HG03066 (cell line): ENCODE results near the gene CBY3.
"Not testable (repeated sequence)": the region's sequence is repeated elsewhere in the genome, so short reads cannot be mapped to it uniquely, and the experiment has no call there.

Experiments
- ATAC-seq: cut with Tn5 transposase; IDR thresholded peaks from one replicate; pipeline ENCODE4 v1.9.1; 2021; ENCODE audit warnings: low read depth; ENCODE audit not compliant: unreplicated experiment

Gene CBY3

DNA sequence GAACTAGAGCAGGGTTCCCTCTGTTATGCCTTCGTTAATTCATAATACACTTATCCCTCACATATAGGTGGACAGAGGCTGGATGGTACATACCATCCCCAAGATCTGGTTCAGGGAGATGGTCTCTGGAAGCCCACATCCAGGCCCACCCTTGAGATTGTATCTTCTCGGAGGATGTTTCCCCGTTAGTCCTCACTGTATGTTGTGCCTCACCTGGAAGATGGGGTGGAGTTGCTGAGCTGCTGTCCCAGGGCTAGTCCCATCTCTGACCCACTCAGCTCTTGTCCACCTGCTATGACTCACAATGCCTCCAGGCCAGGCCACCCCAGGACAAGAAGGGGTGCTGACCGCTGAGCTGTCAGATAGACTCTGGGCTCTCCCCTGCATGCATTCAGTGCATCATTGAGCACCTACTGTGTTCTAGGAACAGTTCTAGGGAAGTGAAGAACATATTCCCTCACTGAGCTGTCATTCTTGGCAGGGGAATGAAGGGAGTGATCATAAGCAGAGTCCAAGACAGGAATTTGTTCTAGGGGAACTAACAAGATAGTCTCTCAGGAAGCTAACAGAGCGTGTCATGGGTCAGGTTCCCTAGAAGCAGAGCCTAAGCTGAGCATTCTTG is at the start of gene CBY3:
TSS of gene CBY3 (minus strand) at position 255 of the 622 bp plus-strand sequence. CDS start at position 139, 116 bp downstream.
- ATAC-seq, result no peak

GRCh38 chr5:179730356-179730755 is 49.5 kb upstream of the CBY3 start:
- ATAC-seq, result no peak

DNA sequence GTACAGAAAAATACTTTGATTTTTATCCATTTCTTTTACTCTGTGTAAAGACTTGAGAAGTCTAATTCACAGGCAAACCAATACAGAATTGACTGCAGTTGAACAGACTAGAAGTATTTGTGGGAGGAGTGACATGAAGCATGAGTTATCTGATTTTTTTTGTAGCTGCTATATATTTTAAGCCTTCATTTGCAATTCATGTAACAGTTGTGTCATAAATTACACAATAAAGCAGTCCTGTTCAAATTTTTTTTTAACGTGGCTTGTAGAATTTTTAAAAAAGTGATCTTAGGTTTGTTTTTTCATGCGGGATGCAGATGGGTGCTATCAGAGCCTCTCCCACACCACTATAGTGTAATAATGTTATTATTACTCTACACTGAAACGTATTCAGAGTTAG is 48.9 kb upstream of the CBY3 start:
- no peak for ATAC-seq

GRCh38 chr5:179729303-179729702 is 48.5 kb upstream of the CBY3 start:
- ATAC-seq, result no peak

- no peak for ATAC-seq
Measured at GRCh38 chr5:179727106-179727505, 46.3 kb upstream of the CBY3 start.

DNA sequence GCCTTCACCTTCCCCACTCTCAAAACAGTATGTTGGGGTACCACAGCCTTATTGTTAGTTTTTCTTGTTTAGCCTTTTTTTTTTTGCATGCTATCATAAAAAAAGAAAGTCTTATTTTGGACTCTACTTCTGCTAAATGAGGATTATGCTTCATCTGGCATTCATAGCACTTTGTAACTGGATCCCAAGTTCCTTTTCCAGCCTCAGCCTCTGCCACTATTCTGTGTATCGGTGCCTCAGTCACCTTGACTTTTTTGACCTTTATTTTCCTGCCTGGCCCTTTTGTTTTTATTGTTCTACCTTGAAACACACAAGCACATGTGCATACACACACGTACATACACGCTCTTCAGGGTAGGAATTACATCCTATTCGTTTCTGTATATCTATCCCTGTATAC is 43.3 kb upstream of the CBY3 start:
- ATAC-seq, result no peak

- no peak for ATAC-seq
Measured at GRCh38 chr5:179720222-179720621, 39.4 kb upstream of the CBY3 start.

GRCh38 chr5:179716286-179716685 is 35.5 kb upstream of the CBY3 start:
- no peak for ATAC-seq

DNA sequence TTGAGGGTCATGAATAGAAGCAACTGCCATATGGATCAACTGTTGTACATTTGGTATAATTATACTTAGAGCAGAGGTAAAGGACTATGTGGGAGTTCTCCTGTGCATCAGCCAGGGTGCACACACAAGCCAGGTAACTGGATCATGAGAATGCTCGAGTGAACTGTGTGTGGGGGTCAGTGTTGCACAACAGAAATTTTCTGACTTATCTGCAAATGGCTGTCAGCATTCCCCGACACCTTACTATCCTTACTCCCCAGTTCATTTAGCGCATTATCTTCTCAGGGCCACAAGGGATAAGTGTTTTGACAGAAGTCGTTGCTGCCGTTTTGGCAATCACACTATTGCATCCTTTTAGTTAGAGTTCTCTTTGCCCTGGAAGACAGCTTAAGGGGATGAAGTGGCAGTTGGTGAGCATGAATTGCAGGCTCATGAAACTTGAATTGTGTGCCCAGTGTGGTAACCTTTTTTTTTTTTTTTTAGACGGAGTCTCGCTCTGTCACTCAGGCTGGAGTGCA is 19.6 kb upstream of the CBY3 start:
- no peak for ATAC-seq

- no peak for ATAC-seq
Measured at GRCh38 chr5:179699616-179700237, 18.9 kb upstream of the CBY3 start.

GRCh38 chr5:179698935-179699615 is 18.2 kb upstream of the CBY3 start, which contains the start of gene CANX:
CANX (plus strand) TSS chr5:179698967; CDS start chr5:179705682, 6,715 bp downstream.
- no peak for ATAC-seq

DNA sequence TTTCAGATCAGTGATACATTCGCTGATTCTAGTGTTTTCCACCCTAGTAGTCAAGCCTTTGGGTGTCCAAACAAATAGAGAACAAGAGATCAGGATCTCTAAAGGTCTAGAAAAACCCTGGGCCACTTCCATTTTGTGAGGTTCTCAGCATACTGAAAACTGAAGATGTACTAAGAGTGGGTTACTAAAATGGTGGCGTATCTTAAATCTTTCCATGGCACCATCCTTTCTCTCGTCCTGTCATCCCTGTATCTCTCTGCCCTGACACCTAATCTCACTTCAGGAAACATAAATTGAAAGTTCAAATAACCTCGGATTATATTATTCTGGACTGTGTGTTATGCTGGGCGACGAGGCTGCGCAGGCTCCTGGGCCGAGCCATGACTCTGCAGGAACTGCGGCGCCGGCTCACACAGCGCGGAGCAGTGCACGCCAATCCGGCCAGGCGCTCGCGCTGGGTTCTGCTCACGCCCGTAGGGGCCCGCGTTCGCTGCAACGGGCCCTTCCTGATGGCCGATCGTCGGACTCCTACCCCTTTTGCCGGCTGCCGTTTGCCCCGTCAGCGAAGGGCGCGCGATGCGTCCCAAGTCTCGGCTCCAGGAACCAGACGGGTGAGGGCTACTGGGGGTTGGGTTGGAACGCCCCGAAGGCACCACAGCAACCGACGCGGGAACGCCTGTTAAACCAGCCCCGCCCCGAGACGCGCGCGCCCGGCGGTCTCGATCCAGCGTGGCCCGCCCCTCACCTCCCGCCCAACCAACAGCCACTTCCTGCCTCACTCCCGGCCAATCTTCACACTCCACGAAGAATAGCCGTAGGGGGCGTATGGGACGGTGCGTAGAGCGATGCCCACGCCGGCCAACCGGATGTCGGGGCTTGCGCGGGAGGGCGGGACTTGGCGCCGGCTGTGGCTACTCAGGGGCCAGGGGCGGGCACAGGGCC is 17.4 kb upstream of the CBY3 start:
- ATAC-seq, result peak; percentile 90

- ATAC-seq, result not testable (repeated sequence)
Measured at GRCh38 chr5:179697543-179697942, 16.7 kb upstream of the CBY3 start.

- ATAC-seq, result no peak
Measured at GRCh38 chr5:179697108-179697507, 16.3 kb upstream of the CBY3 start.

- no peak for ATAC-seq
Measured at GRCh38 chr5:179696603-179697002, 15.8 kb upstream of the CBY3 start.

GRCh38 chr5:179694561-179694960 is 13.7 kb upstream of the CBY3 start:
- ATAC-seq, result no peak

GRCh38 chr5:179689212-179689611 is 8.4 kb upstream of the CBY3 start:
- ATAC-seq, result not testable (repeated sequence)

- no peak for ATAC-seq
Measured at GRCh38 chr5:179680014-179680779, 637 bp downstream of the CBY3 start.

DNA sequence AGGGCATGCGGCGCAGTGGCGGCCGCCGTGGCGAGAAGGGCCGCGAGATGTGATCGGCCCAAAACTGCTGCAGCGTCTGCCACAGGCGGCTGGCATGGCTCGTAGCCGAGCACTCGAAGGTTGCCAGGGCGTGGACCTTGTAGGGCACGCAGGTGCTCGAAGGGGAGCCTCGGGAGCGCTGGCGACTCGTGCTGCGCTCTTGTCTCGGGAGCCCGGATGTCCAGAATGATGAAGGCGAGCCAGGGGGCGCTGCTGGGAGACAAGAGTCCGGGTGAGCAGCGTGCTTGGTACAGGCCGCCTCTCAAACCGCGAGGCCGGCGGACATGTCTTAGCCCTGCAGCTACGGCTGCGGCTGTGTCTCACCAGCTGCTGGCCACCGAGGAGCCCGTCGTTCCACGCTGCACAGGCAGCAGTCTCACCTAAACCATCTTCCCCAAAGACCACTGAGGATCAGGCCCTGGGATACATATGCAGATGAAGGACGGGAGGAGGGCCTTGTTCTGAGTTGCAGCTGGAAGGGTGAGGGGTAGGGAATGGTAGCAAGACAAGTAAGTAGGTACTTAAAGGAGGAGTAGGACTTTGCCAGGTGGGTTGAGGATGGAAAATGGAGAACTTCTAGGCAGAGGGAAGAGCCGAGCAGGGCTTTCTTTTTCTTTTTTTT is 1.7 kb downstream of the CBY3 start:
- no peak for ATAC-seq
